GM21825 (cell line): ENCODE data around the gene CD180.

Experiments
- ATAC-seq: cut with Tn5 transposase; IDR thresholded peaks from one replicate; pipeline ENCODE4 v1.9.1; 2021; ENCODE audit warnings: mild to moderate bottlenecking, moderate library complexity; ENCODE audit not compliant: unreplicated experiment

Gene CD180

GRCh38 chr5:67133217-67133616, 63.4 kb downstream of the CD180 start:
- no peak for ATAC-seq

GRCh38 chr5:67129768-67130167, 66.8 kb downstream of the CD180 start:
- ATAC-seq: no peak
